GM18858 (cell line): Measurements from ENCODE around the gene CCHCR1.
"Not testable (repeated sequence)": the region's sequence is repeated elsewhere in the genome, so short reads cannot be mapped to it uniquely, and the experiment has no call there.

ENCODE experiments used
- ATAC-seq: cut with Tn5 transposase; IDR thresholded peaks from one replicate; pipeline ENCODE4 v1.9.1; 2021; ENCODE audit not compliant: unreplicated experiment

Gene CCHCR1

GRCh38 chr6:31183287-31183686 is 25.7 kb upstream of the CCHCR1 start:
- not testable (repeated sequence) for ATAC-seq

- ATAC-seq = no peak
Observed at GRCh38 chr6:31180500-31180899, 22.9 kb upstream of the CCHCR1 start.

- no peak for ATAC-seq
Observed at GRCh38 chr6:31179896-31180295, 22.3 kb upstream of the CCHCR1 start.

GRCh38 chr6:31179042-31179386 is 21.4 kb upstream of the CCHCR1 start:
- no peak for ATAC-seq

- no peak for ATAC-seq
Observed at GRCh38 chr6:31178143-31179041, 20.8 kb upstream of the CCHCR1 start.

GRCh38 chr6:31175971-31176370 is 18.4 kb upstream of the CCHCR1 start:
- ATAC-seq = no peak

GRCh38 chr6:31174378-31174777 is 16.8 kb upstream of the CCHCR1 start:
- ATAC-seq = no peak

GRCh38 chr6:31173406-31173805 is 15.8 kb upstream of the CCHCR1 start:
- ATAC-seq = no peak

GRCh38 chr6:31172973-31173384 is 15.4 kb upstream of the CCHCR1 start:
- no peak for ATAC-seq

- no peak for ATAC-seq
Observed at GRCh38 chr6:31171931-31172905, 14.6 kb upstream of the CCHCR1 start.

- no peak for ATAC-seq
Observed at GRCh38 chr6:31170987-31171671, 13.5 kb upstream of the CCHCR1 start.

GRCh38 chr6:31170600-31170881 is 12.9 kb upstream of the CCHCR1 start, which contains the start of gene POU5F1:
Gene POU5F1, minus strand, starts transcription at chr6:31170682. Its CDS starts 62 bp downstream, at chr6:31170620.
- no peak for ATAC-seq

GRCh38 chr6:31169858-31170599 is 12.4 kb upstream of the CCHCR1 start:
- not testable (repeated sequence) for ATAC-seq

GRCh38 chr6:31169123-31169857 is 11.7 kb upstream of the CCHCR1 start:
- ATAC-seq = no peak

GRCh38 chr6:31168606-31169005 is 11.0 kb upstream of the CCHCR1 start:
- ATAC-seq = no peak

- no peak for ATAC-seq
Observed at GRCh38 chr6:31165986-31166385, 8.4 kb upstream of the CCHCR1 start.

- ATAC-seq = peak; percentile 68
Observed at GRCh38 chr6:31165064-31165832, 7.6 kb upstream of the CCHCR1 start.

GRCh38 chr6:31164475-31165063 is 7.0 kb upstream of the CCHCR1 start:
- not testable (repeated sequence) for ATAC-seq

GRCh38 chr6:31163922-31164321 is 6.3 kb upstream of the CCHCR1 start:
- no peak for ATAC-seq
